ENCODE results near the gene FBXL14.

The FBXL14 gene

GRCh38 chr12:1531654-1532374, 62.6 kb downstream of the FBXL14 start:
- no peaks in the 10 kb centered on the region for H4K20me1 ChIP-seq (ENCODE audit: insufficient read depth, low read length)
- H2AFZ ChIP-seq (ENCODE audit: low read length) = no peak overlapping the region
- H3K79me2 ChIP-seq (ENCODE audit: low read length) = peaks cover 87% of the 10 kb centered on the region
- H3K4me1 ChIP-seq (ENCODE audit: low read length) = peaks cover 25% of the 10 kb centered on the region
- H3K9ac ChIP-seq (ENCODE audit: low read length) = peak overlapping the region; percentile 83
- TF ChIP-seq CTCF (IDR thresholded peaks at IDR 0.05; ENCODE audit: low read length) = no peak
- no peak for TF ChIP-seq EZH2phosphoT487 (IDR thresholded peaks at IDR 0.05; ENCODE audit: low read length)
- no peak for TF ChIP-seq EZH2 (optimal IDR thresholded peaks at IDR 0.05; ENCODE audit: low read depth, low read length)
- H3K27me3 ChIP-seq (replicated peaks; ENCODE audit: insufficient read depth, low read length) = no peaks in the 10 kb centered on the region
- H3K9me3 ChIP-seq (replicated peaks; ENCODE audit: insufficient read depth, low read length) = no peaks in the 10 kb centered on the region
- H3K36me3 ChIP-seq (replicated peaks; ENCODE audit: insufficient read depth, low read length) = no peaks in the 10 kb centered on the region
- H3K9me2 ChIP-seq (replicated peaks; ENCODE audit: insufficient read depth, low read length) = no peaks in the 10 kb centered on the region
- H3K4me2 ChIP-seq (ENCODE audit: low read depth, low read length) = peak overlapping the region; percentile 97
- DNase-seq = peak; percentile 83
- H3K4me3 ChIP-seq (ENCODE audit: low read length) = peak overlapping the region; percentile 88
- peak overlapping the region; percentile 94 for H3K27ac ChIP-seq (ENCODE audit: low read length)
- peaks cover 45% of the 10 kb centered on the region for H3F3A ChIP-seq (ENCODE audit: insufficient read depth, low read length)

GRCh38 chr12:1531153-1531653, 63.2 kb downstream of the FBXL14 start:
- no peaks in the 10 kb centered on the region for H3K36me3 ChIP-seq (replicated peaks; ENCODE audit: insufficient read depth, low read length)
- H4K20me1 ChIP-seq (ENCODE audit: insufficient read depth, low read length) = no peaks in the 10 kb centered on the region
- peak overlapping the region; percentile 97; the same call in 1 of the 2 replicates for H3K4me2 ChIP-seq (ENCODE audit: low read depth, low read length)
- H3K9me2 ChIP-seq (replicated peaks; ENCODE audit: insufficient read depth, low read length) = no peaks in the 10 kb centered on the region
- H3K4me1 ChIP-seq (ENCODE audit: low read length) = peaks cover 20% of the 10 kb centered on the region
- no peaks in the 10 kb centered on the region for H3K27me3 ChIP-seq (replicated peaks; ENCODE audit: insufficient read depth, low read length)
- no peak overlapping the region for H2AFZ ChIP-seq (ENCODE audit: low read length)
- peak overlapping the region; percentile 83 for H3K9ac ChIP-seq (ENCODE audit: low read length)
- no peaks in the 10 kb centered on the region for H3K9me3 ChIP-seq (replicated peaks; ENCODE audit: insufficient read depth, low read length)
- peak overlapping the region; percentile 88 for H3K4me3 ChIP-seq (ENCODE audit: low read length)
- H3K27ac ChIP-seq (ENCODE audit: low read length) = peak overlapping the region; percentile 94
- no peak for DNase-seq
- H3K79me2 ChIP-seq (ENCODE audit: low read length) = peaks cover 84% of the 10 kb centered on the region
- TF ChIP-seq CTCF (IDR thresholded peaks at IDR 0.05; ENCODE audit: low read length) = no peak
- no peak for TF ChIP-seq EZH2 (optimal IDR thresholded peaks at IDR 0.05; ENCODE audit: low read depth, low read length)
- TF ChIP-seq EZH2phosphoT487 (IDR thresholded peaks at IDR 0.05; ENCODE audit: low read length) = no peak
- peaks cover 45% of the 10 kb centered on the region for H3F3A ChIP-seq (ENCODE audit: insufficient read depth, low read length)

- H2AFZ ChIP-seq (ENCODE audit: low read length) = no peak overlapping the region
- H3K9ac ChIP-seq (ENCODE audit: low read length) = peak overlapping the region; percentile 83
- H3K4me3 ChIP-seq (ENCODE audit: low read length) = peak overlapping the region; percentile 88; the same call in 1 of the 2 replicates
- no peaks in the 10 kb centered on the region for H3K9me2 ChIP-seq (replicated peaks; ENCODE audit: insufficient read depth, low read length)
- no peak for DNase-seq
- H3K79me2 ChIP-seq (ENCODE audit: low read length) = peaks cover 78% of the 10 kb centered on the region
- H3K27me3 ChIP-seq (replicated peaks; ENCODE audit: insufficient read depth, low read length) = no peaks in the 10 kb centered on the region
- peaks cover 45% of the 10 kb centered on the region for H3F3A ChIP-seq (ENCODE audit: insufficient read depth, low read length)
- no peaks in the 10 kb centered on the region for H4K20me1 ChIP-seq (ENCODE audit: insufficient read depth, low read length)
- H3K9me3 ChIP-seq (replicated peaks; ENCODE audit: insufficient read depth, low read length) = no peaks in the 10 kb centered on the region
- TF ChIP-seq EZH2 (optimal IDR thresholded peaks at IDR 0.05; ENCODE audit: low read depth, low read length) (no peak), EZH2phosphoT487 (IDR thresholded peaks at IDR 0.05; ENCODE audit: low read length) (no peak), CTCF (IDR thresholded peaks at IDR 0.05; ENCODE audit: low read length) (no peak)
- H3K36me3 ChIP-seq (replicated peaks; ENCODE audit: insufficient read depth, low read length) = no peaks in the 10 kb centered on the region
- peak overlapping the region; percentile 94; the same call in 1 of the 2 replicates for H3K27ac ChIP-seq (ENCODE audit: low read length)
- no peak overlapping the region for H3K4me2 ChIP-seq (ENCODE audit: low read depth, low read length)
- peaks cover 14% of the 10 kb centered on the region for H3K4me1 ChIP-seq (ENCODE audit: low read length)
Observed at GRCh38 chr12:1530592-1531152, 63.7 kb downstream of the FBXL14 start.
